ENCODE results near the gene ARHGDIB. TPM values are rescaled to one million over a fixed set of nuclear protein-coding genes. Genes with fewer than 3 reads are reported as not detected.

Gene ARHGDIB
- total RNA-seq, 1 donor from 2014 or later, result 680 TPM

DNA sequence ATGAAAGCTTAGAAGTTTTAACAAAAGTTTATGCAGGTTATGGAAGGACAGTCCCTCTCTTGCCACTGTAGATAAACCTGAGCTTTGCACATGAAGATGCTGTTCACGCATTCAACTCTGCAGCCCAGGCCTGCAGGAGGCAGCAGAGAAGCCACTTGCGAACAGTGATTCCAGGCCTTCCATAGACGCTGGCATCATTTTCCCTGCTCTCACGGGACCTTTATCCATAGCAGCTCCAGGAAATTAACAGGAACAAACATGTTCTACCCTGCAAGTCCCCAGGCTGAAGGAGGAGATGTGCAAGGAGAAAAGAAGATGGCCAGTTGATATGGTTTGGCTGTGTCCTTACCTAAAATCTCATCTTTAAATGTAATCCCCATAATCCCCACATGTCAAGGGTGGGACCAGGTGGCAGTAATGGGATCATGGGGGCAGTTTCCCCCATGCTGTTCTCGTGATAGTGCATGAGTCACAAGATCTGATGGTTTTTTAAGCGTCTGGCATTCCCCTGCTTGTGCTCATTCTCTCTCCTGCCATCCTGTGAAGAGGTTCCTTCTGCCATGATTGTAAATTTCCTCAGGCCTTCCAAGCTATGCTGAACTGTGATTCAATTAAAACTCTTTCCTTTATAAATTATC lies 25.1 kb downstream of the ARHGDIB start:
- no peaks in the 10 kb centered on the region for H3K27me3 Mint-ChIP-seq
- ChIA-PET CTCF (interaction anchor here (0.6 to 4.2 kb wide), 4 partner anchors 12 to 88 kb away, joined by 3 to 31 read pairs (median 4); no protein-coding TSS in a partner anchor), POLR2A (interaction anchor here (0.6 to 1.2 kb wide), 5 partner anchors 12 to 59 kb away, joined by 3 to 4 read pairs (median 3); no protein-coding TSS in a partner anchor)
- TF ChIP-seq, protein P1, sequence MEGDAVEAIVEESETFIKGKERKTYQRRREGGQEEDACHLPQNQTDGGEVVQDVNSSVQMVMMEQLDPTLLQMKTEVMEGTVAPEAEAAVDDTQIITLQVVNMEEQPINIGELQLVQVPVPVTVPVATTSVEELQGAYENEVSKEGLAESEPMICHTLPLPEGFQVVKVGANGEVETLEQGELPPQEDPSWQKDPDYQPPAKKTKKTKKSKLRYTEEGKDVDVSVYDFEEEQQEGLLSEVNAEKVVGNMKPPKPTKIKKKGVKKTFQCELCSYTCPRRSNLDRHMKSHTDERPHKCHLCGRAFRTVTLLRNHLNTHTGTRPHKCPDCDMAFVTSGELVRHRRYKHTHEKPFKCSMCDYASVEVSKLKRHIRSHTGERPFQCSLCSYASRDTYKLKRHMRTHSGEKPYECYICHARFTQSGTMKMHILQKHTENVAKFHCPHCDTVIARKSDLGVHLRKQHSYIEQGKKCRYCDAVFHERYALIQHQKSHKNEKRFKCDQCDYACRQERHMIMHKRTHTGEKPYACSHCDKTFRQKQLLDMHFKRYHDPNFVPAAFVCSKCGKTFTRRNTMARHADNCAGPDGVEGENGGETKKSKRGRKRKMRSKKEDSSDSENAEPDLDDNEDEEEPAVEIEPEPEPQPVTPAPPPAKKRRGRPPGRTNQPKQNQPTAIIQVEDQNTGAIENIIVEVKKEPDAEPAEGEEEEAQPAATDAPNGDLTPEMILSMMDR (IDR thresholded peaks at IDR 0.05), result no peak
- no peak for ATAC-seq (ENCODE audit: low read depth)
- intact Hi-C loops (cut with micrococcal nuclease), result no loop called here
- peaks cover 34% of the 10 kb centered on the region for H3K4me1 Mint-ChIP-seq
- no peak overlapping the region for H3K4me3 Mint-ChIP-seq
- DNase-seq, result no peak
- peaks cover 87% of the 10 kb centered on the region for H3K36me3 Mint-ChIP-seq (ENCODE audit: low read depth)
- no peak overlapping the region for H3K27ac Mint-ChIP-seq
- H3K9me3 Mint-ChIP-seq, result peaks cover 2% of the 10 kb centered on the region

DNA sequence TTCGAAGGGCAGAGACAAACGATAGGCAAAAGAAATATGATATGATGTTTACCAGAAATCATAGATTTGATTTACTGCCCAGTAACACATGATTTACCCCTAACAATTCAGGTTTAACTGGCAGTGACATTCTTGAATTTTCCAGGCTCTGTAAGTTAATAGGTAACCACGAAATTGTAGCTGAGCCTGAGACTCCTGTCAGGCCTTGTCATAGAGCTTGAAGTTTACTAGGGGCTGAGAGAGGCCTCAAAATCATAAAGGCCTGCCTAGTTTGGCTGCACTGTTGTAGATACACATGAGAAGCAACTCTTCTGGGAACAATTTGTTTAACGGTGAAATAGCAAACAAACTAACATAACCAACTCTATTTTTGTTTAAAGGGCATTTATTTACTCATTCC lies 26.4 kb downstream of the ARHGDIB start:
- ChIA-PET POLR2A (no interaction called here), CTCF (no interaction called here)
- Mint-ChIP-seq H3K9me3 (peaks cover 2% of the 10 kb centered on the region), H3K4me3 (no peak overlapping the region), H3K27ac (no peak overlapping the region), H3K27me3 (no peaks in the 10 kb centered on the region), H3K4me1 (peaks cover 31% of the 10 kb centered on the region), H3K36me3 (ENCODE audit: low read depth) (peaks cover 84% of the 10 kb centered on the region)
- intact Hi-C loops (cut with micrococcal nuclease), result no loop called here
- TF ChIP-seq, protein P1 (IDR thresholded peaks at IDR 0.05), result no peak
- DNase-seq (no peak), ATAC-seq (ENCODE audit: low read depth) (no peak)

DNA sequence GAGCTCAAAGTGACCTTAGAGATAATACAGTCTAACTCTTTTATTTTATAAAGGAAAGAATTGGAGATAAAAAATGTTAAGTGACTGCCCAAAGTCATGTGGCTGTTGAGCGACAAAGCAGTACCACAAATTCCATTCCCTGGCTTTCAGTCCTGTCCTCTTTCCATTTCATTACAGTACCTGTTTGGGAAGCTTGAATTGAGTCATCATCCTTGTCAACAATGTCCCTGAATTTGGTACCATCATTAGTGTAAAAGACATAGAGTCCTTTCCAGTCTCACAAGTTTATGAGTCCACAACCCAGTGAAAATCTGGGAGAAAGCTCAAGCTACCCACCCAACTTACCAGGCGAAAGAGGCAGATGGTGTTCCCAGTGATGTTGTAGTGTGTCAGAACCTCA lies 26.9 kb downstream of the ARHGDIB start:
- no peaks in the 10 kb centered on the region for H3K27me3 Mint-ChIP-seq
- H3K36me3 Mint-ChIP-seq (ENCODE audit: low read depth), result peaks cover 78% of the 10 kb centered on the region
- POLR2A ChIA-PET, result no interaction called here
- peaks cover 26% of the 10 kb centered on the region for H3K4me1 Mint-ChIP-seq
- no peak for ATAC-seq (ENCODE audit: low read depth)
- CTCF ChIA-PET, result no interaction called here
- DNase-seq, result no peak
- H3K4me3 Mint-ChIP-seq, result no peak overlapping the region
- TF ChIP-seq, protein P1 (IDR thresholded peaks at IDR 0.05), result no peak
- H3K9me3 Mint-ChIP-seq, result peaks cover 2% of the 10 kb centered on the region
- intact Hi-C loops (cut with micrococcal nuclease), result no loop called here
- no peak overlapping the region for H3K27ac Mint-ChIP-seq

DNA sequence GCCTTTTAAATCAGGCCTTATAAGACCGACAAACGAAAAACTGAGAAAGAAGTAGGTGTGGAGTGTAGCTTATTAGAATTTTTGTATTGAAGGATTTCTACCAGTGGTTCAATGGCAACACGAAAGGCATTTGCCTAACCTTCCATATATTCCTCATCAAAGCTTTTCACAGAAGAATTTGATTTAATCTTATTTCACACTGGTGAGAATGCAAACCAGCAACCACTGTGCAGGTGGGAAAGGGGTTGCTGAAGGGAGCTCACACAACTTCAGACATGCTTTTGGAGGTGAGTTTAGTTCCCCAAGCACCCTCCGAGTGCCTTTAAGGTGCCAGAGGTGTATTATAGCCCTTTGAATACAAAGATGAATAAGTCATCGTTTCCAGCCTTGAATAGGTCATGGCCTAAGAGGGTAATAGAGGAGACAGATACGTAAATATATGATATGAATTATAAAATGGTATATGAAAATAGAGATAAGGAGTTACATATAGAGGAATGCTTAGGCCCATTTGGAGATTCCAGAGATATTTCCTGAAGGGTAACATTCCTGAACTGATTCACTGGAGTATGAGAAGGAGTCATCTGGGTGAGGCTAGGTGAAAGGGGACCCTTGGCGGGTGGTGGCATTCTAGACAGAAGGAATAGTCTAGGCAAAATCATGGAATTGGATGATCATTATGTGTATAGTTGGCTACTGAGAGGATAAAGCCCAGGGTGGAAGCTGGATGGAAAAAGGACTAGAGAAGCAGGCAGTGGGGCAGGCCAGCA lies 29.4 kb downstream of the ARHGDIB start:
- DNase-seq, result no peak
- POLR2A ChIA-PET, result interaction anchor here (0.6 to 0.9 kb wide), 3 partner anchors 9 to 37 kb away, joined by 3 to 7 read pairs (median 3); no protein-coding TSS in a partner anchor
- intact Hi-C loops (cut with micrococcal nuclease), result no loop called here
- Mint-ChIP-seq H3K27ac (no peak overlapping the region), H3K4me1 (peaks cover 10% of the 10 kb centered on the region), H3K4me3 (no peak overlapping the region), H3K27me3 (no peaks in the 10 kb centered on the region), H3K9me3 (no peaks in the 10 kb centered on the region), H3K36me3 (ENCODE audit: low read depth) (peaks cover 64% of the 10 kb centered on the region)
- CTCF ChIA-PET, result no interaction called here
- no peak for ATAC-seq (ENCODE audit: low read depth)
- TF ChIP-seq, protein P1 (IDR thresholded peaks at IDR 0.05), result no peak

DNA sequence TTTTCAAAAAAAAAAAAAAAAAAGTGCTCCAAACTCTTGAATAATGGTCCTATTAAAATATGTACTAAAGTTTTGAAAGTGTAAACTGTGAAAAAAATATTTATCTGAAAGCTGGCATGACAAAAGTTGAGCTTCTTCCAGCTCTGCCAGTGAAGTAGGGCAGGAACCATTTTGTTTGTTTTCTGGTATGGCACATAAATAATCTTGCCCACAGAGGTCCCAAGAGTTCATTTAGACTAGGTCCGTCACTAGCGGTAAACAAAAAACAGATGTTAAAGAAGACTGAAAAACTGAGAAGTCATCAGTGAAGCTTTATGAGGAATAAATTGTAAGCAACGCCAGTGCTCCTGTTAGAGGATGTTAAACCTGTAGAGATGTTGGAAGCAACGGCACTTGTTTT lies 30.0 kb downstream of the ARHGDIB start:
- ChIA-PET CTCF (no interaction called here), POLR2A (interaction anchor here (0.6 to 0.9 kb wide), 3 partner anchors 10 to 37 kb away, joined by 3 to 7 read pairs (median 3); no protein-coding TSS in a partner anchor)
- TF ChIP-seq, protein P1 (IDR thresholded peaks at IDR 0.05), result no peak
- DNase-seq (no peak), ATAC-seq (ENCODE audit: low read depth) (no peak)
- no peaks in the 10 kb centered on the region for H3K27me3 Mint-ChIP-seq
- no peaks in the 10 kb centered on the region for H3K9me3 Mint-ChIP-seq
- H3K27ac Mint-ChIP-seq, result no peak overlapping the region
- H3K4me3 Mint-ChIP-seq, result no peak overlapping the region
- H3K36me3 Mint-ChIP-seq (ENCODE audit: low read depth), result peaks cover 59% of the 10 kb centered on the region
- intact Hi-C loops (cut with micrococcal nuclease), result no loop called here
- peaks cover 10% of the 10 kb centered on the region for H3K4me1 Mint-ChIP-seq

Measured in activated B cell treated with CpG ODN at 0.5 μM for 24 hours (primary cell).